ENCODE results near the gene PRAMEF7.
"Not testable (repeated sequence)": the region's sequence is repeated elsewhere in the genome, so short reads cannot be mapped to it uniquely, and the experiment has no call there.

Gene PRAMEF7

DNA sequence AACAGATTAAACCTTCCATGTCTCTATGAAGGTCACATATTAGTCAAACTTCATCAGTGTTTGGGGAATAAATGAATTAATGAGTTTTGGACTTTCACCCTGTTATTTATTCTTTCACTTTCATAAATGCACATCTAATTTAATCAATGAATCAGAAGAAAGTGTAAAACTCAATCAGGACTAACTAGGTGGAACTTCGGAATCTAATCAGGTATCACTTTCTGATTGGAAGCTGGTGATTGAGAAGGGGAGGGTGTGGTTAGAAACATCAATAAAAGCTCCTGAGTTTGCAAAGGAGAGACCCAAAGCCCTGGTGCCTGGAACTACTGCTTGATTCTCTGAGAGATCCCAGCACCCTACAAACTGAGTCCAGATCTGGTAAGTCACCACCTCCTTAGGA is at the start of gene PRAMEF7:
Gene PRAMEF7, plus strand, starts transcription at position 301 of the 400 bp plus-strand sequence. CDS start 1,083 bp downstream, outside the sequence.
- not testable (repeated sequence) for DNase-seq

DNA sequence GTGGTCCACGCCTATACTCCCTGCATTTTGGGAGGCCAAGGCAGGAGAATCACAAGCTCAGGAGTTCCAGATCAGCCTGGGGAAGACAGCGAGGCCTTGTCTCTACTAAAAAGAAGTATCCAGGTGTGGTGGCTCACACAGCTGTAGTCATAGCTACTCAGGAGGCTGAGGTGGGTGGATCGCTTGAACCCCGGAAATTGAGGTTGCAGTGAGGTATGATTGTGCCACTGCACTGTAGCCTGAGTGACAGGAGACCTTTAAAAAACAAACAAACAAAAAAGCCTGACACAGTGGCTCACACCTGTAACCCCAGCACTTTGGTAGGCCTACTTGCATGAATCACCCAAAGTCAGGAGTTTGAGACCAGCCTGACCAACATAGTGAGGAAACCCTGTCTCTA is 38.0 kb upstream of the PRAMEF7 start:
- DNase-seq = not testable (repeated sequence)

DNA sequence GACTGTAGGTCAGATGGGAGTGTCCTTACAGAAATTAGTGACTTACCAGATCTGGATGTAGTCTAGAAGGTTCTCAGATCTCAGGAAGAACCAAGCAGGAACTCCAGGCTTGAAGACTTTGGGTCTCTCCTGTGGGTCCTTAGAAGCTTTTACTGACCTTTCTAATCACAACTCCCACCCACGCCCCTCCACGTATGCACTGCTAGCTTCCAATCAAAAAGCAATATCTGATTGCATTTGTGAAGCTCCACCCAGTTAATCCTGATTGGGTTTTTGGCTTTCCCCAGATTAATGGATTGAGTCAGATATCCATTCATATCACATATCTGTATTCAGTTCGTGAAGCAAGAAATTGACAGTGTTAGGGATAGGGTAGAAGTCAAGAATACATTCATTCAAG is 30.3 kb upstream of the PRAMEF7 start, which contains the start of gene PRAMEF4:
Gene PRAMEF4, minus strand, starts transcription at position 101 of the 400 bp plus-strand sequence. CDS start 2,807 bp downstream, outside the sequence.
- not testable (repeated sequence) for DNase-seq

DNA sequence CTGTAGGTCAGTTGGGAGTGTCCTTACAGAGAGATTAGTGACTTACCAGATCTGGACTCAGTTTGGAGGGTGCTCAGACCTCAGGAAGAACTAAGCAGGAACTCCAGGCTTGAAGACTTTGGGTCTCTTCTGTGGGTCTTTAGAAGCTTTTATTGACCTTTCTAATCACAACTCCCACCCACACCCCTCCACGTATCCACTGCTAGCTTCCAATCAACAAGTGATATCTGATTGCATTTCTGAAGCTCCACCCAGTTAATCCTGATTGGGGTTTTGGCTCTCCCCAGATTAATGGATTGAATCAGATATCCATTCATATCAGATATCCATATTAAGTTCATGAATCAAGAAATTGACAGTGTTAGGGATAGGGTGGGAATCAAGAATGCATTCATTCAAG is 18.2 kb upstream of the PRAMEF7 start, which contains the start of gene PRAMEF10:
Gene PRAMEF10, minus strand, starts transcription at position 101 of the 400 bp plus-strand sequence. CDS start 2,423 bp downstream, outside the sequence.
- not testable (repeated sequence) for DNase-seq

DNA sequence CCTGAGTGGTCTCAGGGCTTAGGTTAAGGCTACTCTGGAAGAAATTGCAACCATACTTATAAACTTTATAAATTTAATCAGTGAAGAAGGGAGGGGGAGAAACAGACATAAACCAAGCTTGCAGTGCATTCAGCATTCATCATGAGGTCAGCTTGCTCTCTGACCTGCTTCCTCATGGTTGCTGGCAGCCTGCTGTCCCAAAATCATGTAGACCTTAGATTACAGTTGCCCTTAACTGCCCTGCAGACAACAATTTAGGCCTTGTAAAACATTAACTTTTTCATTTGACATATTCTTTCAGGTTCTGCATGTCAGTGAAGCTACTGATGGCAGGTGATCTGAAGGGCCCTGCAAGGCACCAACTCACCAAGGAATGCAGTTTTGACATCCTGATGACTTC is 17.2 kb upstream of the PRAMEF7 start:
- DNase-seq = not testable (repeated sequence)

DNA sequence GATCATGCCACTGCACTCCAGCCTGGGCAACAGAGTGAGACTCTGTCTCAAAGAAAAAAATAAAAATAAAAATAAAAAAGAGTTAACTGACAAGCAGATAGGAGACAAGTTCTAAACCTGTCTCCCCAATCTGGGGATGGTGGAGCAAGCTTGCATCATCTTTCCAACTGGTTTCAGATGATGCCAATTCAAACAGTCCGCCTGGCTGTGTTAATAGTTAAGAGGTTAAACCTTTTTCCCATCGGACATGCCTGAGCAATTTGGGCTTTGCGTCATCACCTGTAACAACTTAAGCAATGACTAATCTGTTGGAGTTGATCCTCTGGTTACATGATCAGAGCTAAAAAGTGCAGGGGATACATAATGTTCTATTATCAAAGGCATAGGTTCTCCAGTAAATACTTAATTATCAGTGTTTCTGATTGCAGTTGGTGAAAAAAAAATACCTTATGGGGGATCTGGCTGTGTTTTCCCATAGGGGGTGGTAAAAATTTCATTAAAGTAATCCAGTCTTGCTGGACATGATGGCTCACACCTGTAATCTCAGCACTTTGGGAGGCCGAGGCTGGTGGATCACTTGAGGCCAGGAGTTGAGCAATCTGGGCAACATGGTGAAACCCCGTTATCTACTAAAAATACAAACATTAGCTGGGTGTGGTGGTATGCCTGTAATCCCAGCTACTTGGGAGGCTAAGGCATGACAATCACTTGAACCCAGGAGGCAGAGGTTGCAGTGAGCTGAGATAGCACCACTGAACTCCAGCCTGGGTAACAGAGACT is 12.4 kb upstream of the PRAMEF7 start:
- not testable (repeated sequence) for DNase-seq

DNA sequence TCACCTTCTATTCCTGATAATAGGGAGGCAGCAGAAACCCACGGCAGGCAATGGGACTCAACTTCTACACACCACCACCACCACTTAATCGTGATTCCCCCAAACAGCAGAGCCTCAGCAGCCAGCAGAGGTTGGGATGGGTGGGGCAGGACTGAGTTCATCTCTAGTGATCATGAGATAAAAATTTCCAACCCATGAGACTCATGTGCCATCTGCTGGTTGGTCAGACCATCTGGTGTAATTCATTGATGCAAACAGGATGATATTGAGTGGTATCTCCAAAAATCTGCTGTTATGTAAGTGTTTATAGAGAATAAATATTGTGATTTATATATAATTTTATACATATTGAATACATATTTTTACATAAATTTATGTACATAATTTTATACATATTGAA is 5.3 kb downstream of the PRAMEF7 start:
- not testable (repeated sequence) for DNase-seq

DNA sequence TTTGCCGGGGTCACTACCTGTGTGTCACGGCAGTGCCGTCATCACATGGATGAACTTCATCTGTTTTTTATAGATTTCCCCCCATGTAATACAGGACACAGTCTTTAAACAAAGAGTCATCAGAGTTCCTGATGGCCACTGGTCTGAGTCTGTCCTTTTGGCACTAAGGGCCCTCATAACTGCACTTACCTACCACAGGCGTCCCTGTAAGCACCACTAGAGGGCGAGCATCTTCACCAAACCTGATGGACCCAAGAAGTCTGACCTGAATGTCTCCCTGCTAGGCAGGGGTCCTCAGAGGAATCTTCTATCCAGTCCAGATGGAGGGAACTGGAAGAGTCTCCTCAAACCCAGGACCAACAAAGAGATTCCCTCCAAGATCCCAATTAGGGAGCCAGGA is 8.0 kb downstream of the PRAMEF7 start:
- not testable (repeated sequence) for DNase-seq

DNA sequence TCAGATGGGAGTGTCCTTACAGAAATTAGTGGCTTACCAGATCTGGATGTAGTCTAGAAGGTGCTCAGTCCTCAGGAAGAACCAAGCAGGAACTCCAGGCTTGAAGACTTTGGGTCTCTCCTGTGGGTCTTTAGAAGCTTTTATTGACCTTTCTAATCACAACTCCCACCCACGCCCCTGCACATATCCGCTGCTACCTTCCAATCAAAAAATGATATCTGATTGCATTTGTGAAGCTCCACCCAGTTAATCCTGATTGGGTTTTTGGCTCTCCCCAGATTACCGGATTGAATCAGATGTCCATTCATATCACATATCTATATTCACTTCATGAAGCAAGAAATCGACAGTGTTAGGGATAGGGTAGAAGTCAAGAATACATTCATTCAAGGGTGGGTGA is 31.1 kb downstream of the PRAMEF7 start, which contains the start of gene PRAMEF6:
Gene PRAMEF6, minus strand, starts transcription at position 101 of the 400 bp plus-strand sequence. CDS start 5,062 bp downstream, outside the sequence.
- not testable (repeated sequence) for DNase-seq

All from NCI-H2171 (cell line).